ENCODE measurements around the gene PCLAF.
"Not testable (repeated sequence)": the region's sequence is repeated elsewhere in the genome, so short reads cannot be mapped to it uniquely, and the experiment has no call there.

The PCLAF gene

DNA sequence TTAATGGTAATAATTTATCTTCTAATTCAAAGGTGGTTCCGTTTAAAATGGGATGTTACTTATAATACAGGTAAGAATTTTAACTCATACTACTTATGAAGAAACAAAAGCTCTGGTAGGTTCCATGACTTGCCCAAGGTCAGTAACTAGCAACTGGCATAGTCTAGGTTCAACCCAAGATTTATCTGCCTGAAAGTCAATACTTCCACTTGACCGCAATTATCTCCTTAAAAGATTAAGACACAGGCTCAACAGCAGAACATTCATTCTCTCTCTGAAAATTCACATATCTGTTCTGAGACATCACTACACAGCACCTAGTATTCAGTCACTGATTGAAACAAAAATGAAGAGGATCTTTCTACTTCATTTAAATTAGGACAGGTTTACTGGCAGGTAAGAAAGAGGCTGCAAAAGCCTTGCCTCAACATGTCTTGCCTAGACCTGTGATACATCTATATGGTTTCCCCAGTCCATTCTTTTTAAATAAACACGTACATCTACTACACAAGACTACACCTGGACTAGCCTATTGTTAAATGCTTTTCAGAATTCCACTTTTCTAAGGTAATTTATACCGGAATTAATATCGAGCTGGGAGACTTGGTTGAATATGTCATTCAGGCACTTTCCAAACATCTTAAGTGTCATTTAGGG is 26.4 kb downstream of the PCLAF start:
- Histone ChIP-seq H3K9me3 (ENCODE audit: insufficient read depth, low read length) (no peaks in the 10 kb centered on the region), H3K27ac (ENCODE audit: low read length) (no peak overlapping the region), H3K4me1 (ENCODE audit: low read length) (peaks cover 13% of the 10 kb centered on the region), H3K9ac (ENCODE audit: low read length) (peak overlapping the region; percentile 88), H3K36me3 (replicated peaks; ENCODE audit: low read depth, low read length) (no peaks in the 10 kb centered on the region), H2AFZ (ENCODE audit: low read depth, low read length) (peak overlapping the region; percentile 24; the same call in 1 of the 2 replicates), H3K4me2 (ENCODE audit: low read length) (peak overlapping the region; percentile 92), H3K79me2 (ENCODE audit: low read length) (peaks cover 30% of the 10 kb centered on the region), H3K27me3 (ENCODE audit: low read depth, low read length) (no peaks in the 10 kb centered on the region), H4K20me1 (ENCODE audit: insufficient read depth, low read length) (no peaks in the 10 kb centered on the region), H3K4me3 (ENCODE audit: low read length) (peak overlapping the region; percentile 88)
- TF ChIP-seq EZH2phosphoT487 (IDR thresholded peaks at IDR 0.05; ENCODE audit: low read depth): no peak
- TF ChIP-seq, protein P1, sequence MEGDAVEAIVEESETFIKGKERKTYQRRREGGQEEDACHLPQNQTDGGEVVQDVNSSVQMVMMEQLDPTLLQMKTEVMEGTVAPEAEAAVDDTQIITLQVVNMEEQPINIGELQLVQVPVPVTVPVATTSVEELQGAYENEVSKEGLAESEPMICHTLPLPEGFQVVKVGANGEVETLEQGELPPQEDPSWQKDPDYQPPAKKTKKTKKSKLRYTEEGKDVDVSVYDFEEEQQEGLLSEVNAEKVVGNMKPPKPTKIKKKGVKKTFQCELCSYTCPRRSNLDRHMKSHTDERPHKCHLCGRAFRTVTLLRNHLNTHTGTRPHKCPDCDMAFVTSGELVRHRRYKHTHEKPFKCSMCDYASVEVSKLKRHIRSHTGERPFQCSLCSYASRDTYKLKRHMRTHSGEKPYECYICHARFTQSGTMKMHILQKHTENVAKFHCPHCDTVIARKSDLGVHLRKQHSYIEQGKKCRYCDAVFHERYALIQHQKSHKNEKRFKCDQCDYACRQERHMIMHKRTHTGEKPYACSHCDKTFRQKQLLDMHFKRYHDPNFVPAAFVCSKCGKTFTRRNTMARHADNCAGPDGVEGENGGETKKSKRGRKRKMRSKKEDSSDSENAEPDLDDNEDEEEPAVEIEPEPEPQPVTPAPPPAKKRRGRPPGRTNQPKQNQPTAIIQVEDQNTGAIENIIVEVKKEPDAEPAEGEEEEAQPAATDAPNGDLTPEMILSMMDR (IDR thresholded peaks at IDR 0.05; ENCODE audit: low read depth, low read length): no peak

DNA sequence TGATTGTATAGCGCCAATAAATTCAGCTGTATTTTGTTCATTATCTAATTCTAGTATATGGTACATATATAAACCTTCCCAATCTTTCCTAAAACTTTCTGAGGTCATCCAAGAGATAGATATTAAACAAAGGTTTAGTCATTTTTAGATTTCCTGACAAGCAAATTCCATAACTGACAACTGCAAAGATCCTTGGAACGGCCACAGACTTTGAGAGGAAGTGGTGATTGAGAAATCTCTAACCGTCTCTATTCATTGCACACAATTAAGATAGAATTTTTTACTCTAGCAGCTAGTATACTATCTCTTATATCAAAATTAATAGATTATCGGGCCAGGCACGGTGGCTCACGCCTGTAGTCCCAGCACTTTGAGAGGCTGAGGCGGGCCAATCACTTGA is 30.0 kb downstream of the PCLAF start:
- Histone ChIP-seq H3K9me3 (ENCODE audit: insufficient read depth, low read length) (no peaks in the 10 kb centered on the region), H3K27me3 (ENCODE audit: low read depth, low read length) (no peaks in the 10 kb centered on the region), H2AFZ (ENCODE audit: low read depth, low read length) (no peak overlapping the region), H3K36me3 (replicated peaks; ENCODE audit: low read depth, low read length) (peaks cover 4% of the 10 kb centered on the region), H3K9ac (ENCODE audit: low read length) (no peak overlapping the region), H3K4me2 (ENCODE audit: low read length) (no peak overlapping the region), H3K4me3 (ENCODE audit: low read length) (no peak overlapping the region), H3K4me1 (ENCODE audit: low read length) (peaks cover 7% of the 10 kb centered on the region), H3K27ac (ENCODE audit: low read length) (no peak overlapping the region), H3K79me2 (ENCODE audit: low read length) (peaks cover 45% of the 10 kb centered on the region), H4K20me1 (ENCODE audit: insufficient read depth, low read length) (peaks cover 10% of the 10 kb centered on the region; the same call in 1 of the 2 replicates)
- TF ChIP-seq, protein P1 (IDR thresholded peaks at IDR 0.05; ENCODE audit: low read depth, low read length): no peak
- no peak for TF ChIP-seq EZH2phosphoT487 (IDR thresholded peaks at IDR 0.05; ENCODE audit: low read depth)

DNA sequence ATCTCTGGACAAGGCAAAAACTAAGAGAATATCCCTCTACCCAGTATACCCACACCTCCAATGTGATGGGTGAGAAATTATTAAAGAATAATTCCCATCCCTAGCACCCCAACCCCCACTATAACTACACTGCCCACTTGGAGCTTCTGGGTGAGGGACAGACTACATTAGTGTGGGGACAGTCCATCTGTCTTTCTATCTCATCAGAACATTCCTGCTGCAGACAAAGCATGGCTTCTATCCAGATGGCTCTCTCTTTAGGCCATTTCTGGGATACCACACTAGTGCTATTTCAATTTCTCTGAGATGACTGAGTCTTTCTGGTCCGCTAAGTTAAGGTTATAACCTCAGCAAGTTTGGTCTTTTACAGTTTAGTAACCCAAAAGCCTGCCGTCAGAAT is 31.9 kb downstream of the PCLAF start:
- Histone ChIP-seq H4K20me1 (ENCODE audit: insufficient read depth, low read length) (peaks cover 10% of the 10 kb centered on the region; the same call in 1 of the 2 replicates), H2AFZ (ENCODE audit: low read depth, low read length) (no peak overlapping the region), H3K27me3 (ENCODE audit: low read depth, low read length) (no peaks in the 10 kb centered on the region), H3K4me3 (ENCODE audit: low read length) (no peak overlapping the region), H3K79me2 (ENCODE audit: low read length) (peaks cover 33% of the 10 kb centered on the region), H3K27ac (ENCODE audit: low read length) (no peak overlapping the region), H3K4me1 (ENCODE audit: low read length) (no peaks in the 10 kb centered on the region), H3K9ac (ENCODE audit: low read length) (no peak overlapping the region), H3K4me2 (ENCODE audit: low read length) (no peak overlapping the region), H3K9me3 (ENCODE audit: insufficient read depth, low read length) (no peaks in the 10 kb centered on the region), H3K36me3 (replicated peaks; ENCODE audit: low read depth, low read length) (peaks cover 4% of the 10 kb centered on the region)
- no peak for TF ChIP-seq EZH2phosphoT487 (IDR thresholded peaks at IDR 0.05; ENCODE audit: low read depth)
- TF ChIP-seq, protein P1 (IDR thresholded peaks at IDR 0.05; ENCODE audit: low read depth, low read length): no peak

GRCh38 chr15:64348455-64348854 is 32.8 kb downstream of the PCLAF start:
- Histone ChIP-seq H3K36me3 (replicated peaks; ENCODE audit: low read depth, low read length) (peaks cover 4% of the 10 kb centered on the region), H3K79me2 (ENCODE audit: low read length) (peaks cover 24% of the 10 kb centered on the region), H3K4me2 (ENCODE audit: low read length) (no peak overlapping the region), H3K4me3 (ENCODE audit: low read length) (no peak overlapping the region), H3K27ac (ENCODE audit: low read length) (no peak overlapping the region), H4K20me1 (ENCODE audit: insufficient read depth, low read length) (peaks cover 11% of the 10 kb centered on the region; the same call in 1 of the 2 replicates), H3K9me3 (ENCODE audit: insufficient read depth, low read length) (no peaks in the 10 kb centered on the region), H3K27me3 (ENCODE audit: low read depth, low read length) (no peaks in the 10 kb centered on the region), H3K9ac (ENCODE audit: low read length) (no peak overlapping the region), H3K4me1 (ENCODE audit: low read length) (no peaks in the 10 kb centered on the region), H2AFZ (ENCODE audit: low read depth, low read length) (no peak overlapping the region)
- TF ChIP-seq EZH2phosphoT487 (IDR thresholded peaks at IDR 0.05; ENCODE audit: low read depth): no peak
- TF ChIP-seq, protein P1 (IDR thresholded peaks at IDR 0.05; ENCODE audit: low read depth, low read length): no peak

GRCh38 chr15:64346242-64346641 is 35.0 kb downstream of the PCLAF start:
- H4K20me1 ChIP-seq (ENCODE audit: insufficient read depth, low read length): peaks cover 17% of the 10 kb centered on the region
- H3K9me3 ChIP-seq (ENCODE audit: insufficient read depth, low read length); H3K27ac ChIP-seq (ENCODE audit: low read length); H2AFZ ChIP-seq (ENCODE audit: low read depth, low read length); H3K27me3 ChIP-seq (ENCODE audit: low read depth, low read length); H3K36me3 ChIP-seq (replicated peaks; ENCODE audit: low read depth, low read length); H3K9ac ChIP-seq (ENCODE audit: low read length); H3K4me1 ChIP-seq (ENCODE audit: low read length); H3K4me3 ChIP-seq (ENCODE audit: low read length); H3K4me2 ChIP-seq (ENCODE audit: low read length): not testable (repeated sequence)
- peaks cover 24% of the 10 kb centered on the region for H3K79me2 ChIP-seq (ENCODE audit: low read length)
